IMR-90 (cell line): ENCODE data around the gene SLC48A1. TPM values are rescaled to one million over a fixed set of nuclear protein-coding genes. Genes with fewer than 3 reads are reported as not detected.

Experiments used
- ATAC-seq: fragments of 200-7000 bp; cut with Tn5 transposase; 2 replicates; pipeline ENCODE4 v1.9.1; 2020; ENCODE audit warnings: low read depth, mild to moderate bottlenecking, moderate library complexity
- BruUV-seq: library from RNA; stranded (reverse); fragments of 400-500 nt; replicated peaks from 2 replicates; lab custom pipeline; 2021; lab: Mats Ljungman, UMichigan
- CTCF ChIA-PET: fragments of 300-600 bp; formaldehyde crosslinking; extraction: SDS; loops from one replicate; lab custom pipeline; 2021; ENCODE audit warnings: antibody characterized with exemption; lab: Yijun Ruan, JAX
- POLR2A ChIA-PET: fragments of 300-600 bp; sonication (Branson Sonifier 250); formaldehyde crosslinking; loops from one replicate; lab custom pipeline; 2022; ENCODE audit warnings: antibody characterized with exemption; ENCODE audit not compliant: unreplicated experiment; lab: Charles Lee
- DNase-seq: peaks from one replicate; pipeline ENCODE4 v3.0.0; 2013
- H2AFZ ChIP-seq: replicated peaks from 2 replicates; pipeline ENCODE3; 2013; ENCODE audit warnings: low read length, mild to moderate bottlenecking; ENCODE audit not compliant: poor library complexity
- H2AK5ac ChIP-seq: 2 replicates; pipeline ENCODE4 v1.6.1; 2013; ENCODE audit warnings: low read depth, low read length, inconsistent platforms
- H2AK9ac ChIP-seq: replicated peaks from 2 replicates; pipeline ENCODE3; 2013; ENCODE audit warnings: mild to moderate bottlenecking, low read depth, low read length, moderate library complexity; ENCODE audit not compliant: poor library complexity
- H2BK120ac ChIP-seq: 2 replicates; pipeline ENCODE4 v1.6.1; 2013; ENCODE audit warnings: low read depth, low read length, inconsistent platforms
- H2BK15ac ChIP-seq: 3 replicates; pipeline ENCODE4 v1.6.1; 2013; ENCODE audit warnings: low read depth, low read length, inconsistent platforms
- H2BK20ac ChIP-seq: 2 replicates; pipeline ENCODE4 v1.6.1; 2013; ENCODE audit warnings: low read depth, mild to moderate bottlenecking, inconsistent platforms, low read length, moderate library complexity
- H2BK5ac ChIP-seq: 2 replicates; pipeline ENCODE4 v1.6.1; 2013; ENCODE audit warnings: mild to moderate bottlenecking, low read depth, low read length, inconsistent platforms; ENCODE audit not compliant: poor library complexity, severe bottlenecking
- H3K14ac ChIP-seq: replicated peaks from 2 replicates; pipeline ENCODE4 v1.6.1; 2013; ENCODE audit warnings: low read depth, low read length, inconsistent platforms
- H3K18ac ChIP-seq: 2 replicates; pipeline ENCODE4 v1.6.1; 2013; ENCODE audit warnings: low read depth, low read length, control low read depth
- H3K23ac ChIP-seq: 2 replicates; pipeline ENCODE4 v1.6.1; 2013; ENCODE audit warnings: low read depth, low read length, inconsistent platforms
- H3K27ac ChIP-seq: 2 replicates; pipeline ENCODE4 v1.5.1; 2013; ENCODE audit warnings: mild to moderate bottlenecking, control low read depth, low read length; ENCODE audit not compliant: insufficient read depth
- H3K27me3 ChIP-seq: 2 replicates; pipeline ENCODE4 v1.6.1; 2013; ENCODE audit warnings: low read length; ENCODE audit not compliant: control insufficient read depth, insufficient read depth
- H3K36me3 ChIP-seq: 2 replicates; pipeline ENCODE4 v1.6.1; 2013; ENCODE audit warnings: low read length, mixed read lengths; ENCODE audit not compliant: control insufficient read depth, insufficient read depth
- H3K4ac ChIP-seq: 2 replicates; pipeline ENCODE4 v1.6.1; 2013; ENCODE audit warnings: low read depth, low read length, inconsistent platforms
- H3K4me1 ChIP-seq: 2 replicates; pipeline ENCODE4 v1.6.1; 2013; ENCODE audit warnings: low read length, mixed read lengths; ENCODE audit not compliant: control insufficient read depth, insufficient read depth
- H3K4me2 ChIP-seq: 2 replicates; pipeline ENCODE4 v1.6.1; 2013; ENCODE audit warnings: low read depth, mild to moderate bottlenecking, control low read depth, low read length, moderate library complexity
- H3K4me3 ChIP-seq: 2 replicates; pipeline ENCODE4 v1.5.1; 2013; ENCODE audit warnings: low read depth, mild to moderate bottlenecking, control low read depth, low read length, moderate library complexity; ENCODE audit not compliant: insufficient read depth
- H3K56ac ChIP-seq: 2 replicates; pipeline ENCODE4 v1.6.1; 2013; ENCODE audit warnings: low read length, inconsistent platforms; ENCODE audit not compliant: insufficient read depth; ENCODE audit errors: extremely low read depth
- H3K79me1 ChIP-seq, 2 experiments: 2 replicates each; pipeline ENCODE4 v1.6.1; 2013; ENCODE audit warnings: low read length in 2 of 2, inconsistent platforms in 1 of 2, low read depth in 1 of 2
- H3K9ac ChIP-seq: 2 replicates; pipeline ENCODE4 v1.6.1; 2013; ENCODE audit warnings: low read depth, low read length, control low read depth
- H3K9me1 ChIP-seq: 2 replicates; pipeline ENCODE4 v1.6.1; 2013; ENCODE audit warnings: low read length, inconsistent platforms; ENCODE audit not compliant: insufficient read depth
- H3K9me3 ChIP-seq: 2 replicates; pipeline ENCODE4 v1.6.1; 2013; ENCODE audit warnings: low read length; ENCODE audit not compliant: control insufficient read depth, insufficient read depth
- H4K20me1 ChIP-seq: 2 replicates; pipeline ENCODE4 v1.6.1; 2013; ENCODE audit warnings: low read length, inconsistent platforms; ENCODE audit not compliant: insufficient read depth
- H4K5ac ChIP-seq: 2 replicates; pipeline ENCODE4 v1.6.1; 2013; ENCODE audit warnings: mild to moderate bottlenecking, low read depth, low read length, control low read depth
- H4K8ac ChIP-seq, 2 experiments: 2 replicates each; pipeline ENCODE4 v1.6.1; 2013; ENCODE audit warnings: low read depth in 2 of 2, low read length in 2 of 2, control low read depth in 1 of 2, inconsistent platforms in 1 of 2
- H4K91ac ChIP-seq: 2 replicates; pipeline ENCODE4 v1.6.1; 2013; ENCODE audit warnings: low read depth, low read length, inconsistent platforms; ENCODE audit not compliant: insufficient read depth
- BHLHE40 ChIP-seq: fragments of 150-350 bp; IDR thresholded peaks from 2 replicates; pipeline ENCODE4 v1.6.1; 2016; ENCODE audit warnings: mild to moderate bottlenecking, low read depth, low read length
- CEBPB ChIP-seq: IDR thresholded peaks from 2 replicates; pipeline ENCODE4 v1.6.1; 2012; ENCODE audit warnings: low read depth, low read length, improper control_type of control experiment
- CHD1 ChIP-seq: IDR thresholded peaks from 2 replicates; pipeline ENCODE4 v1.6.1; 2012; ENCODE audit warnings: low read depth, low read length, improper control_type of control experiment
- CTCF ChIP-seq: conservative IDR thresholded peaks from 2 replicates; pipeline ENCODE4 v1.5.1; 2012; ENCODE audit warnings: mild to moderate bottlenecking, low read depth, low read length, improper control_type of control experiment
- ELK1 ChIP-seq: fragments of 150-350 bp; IDR thresholded peaks from 2 replicates; pipeline ENCODE4 v1.6.1; 2016; ENCODE audit warnings: low read depth, mild to moderate bottlenecking, low read length, moderate library complexity, borderline replicate concordance
- FOS ChIP-seq: fragments of 150-350 bp; IDR thresholded peaks from 2 replicates; pipeline ENCODE4 v1.6.1; 2016; ENCODE audit warnings: low read depth, low read length
- MAFK ChIP-seq: IDR thresholded peaks from 2 replicates; pipeline ENCODE4 v1.6.1; 2012; ENCODE audit warnings: low read depth, low read length, improper control_type of control experiment
- MAZ ChIP-seq: IDR thresholded peaks from 2 replicates; pipeline ENCODE4 v1.6.1; 2012; ENCODE audit warnings: low read depth, mild to moderate bottlenecking, low read length, improper control_type of control experiment, moderate library complexity, borderline replicate concordance
- MXI1 ChIP-seq: IDR thresholded peaks from 2 replicates; pipeline ENCODE4 v1.6.1; 2012; ENCODE audit warnings: low read depth, mild to moderate bottlenecking, low read length, moderate library complexity, borderline replicate concordance
- NFE2L2 ChIP-seq: fragments of 150-350 bp; IDR thresholded peaks from 2 replicates; pipeline ENCODE4 v1.6.1; 2016; ENCODE audit warnings: low read depth, mild to moderate bottlenecking, low read length
- POLR2A ChIP-seq: IDR thresholded peaks from 2 replicates; pipeline ENCODE4 v1.6.1; 2012; ENCODE audit warnings: mild to moderate bottlenecking, low read depth, low read length
- RAD21 ChIP-seq: IDR thresholded peaks from 2 replicates; pipeline ENCODE4 v1.6.1; 2012; ENCODE audit warnings: low read length, improper control_type of control experiment
- RCOR1 ChIP-seq: IDR thresholded peaks from 2 replicates; pipeline ENCODE4 v1.6.1; 2012; ENCODE audit warnings: mild to moderate bottlenecking, low read length, improper control_type of control experiment; ENCODE audit not compliant: insufficient replicate concordance
- RFX5 ChIP-seq: IDR thresholded peaks from 2 replicates; pipeline ENCODE4 v1.8.0; 2012; ENCODE audit warnings: low read depth, mild to moderate bottlenecking, low read length, moderate library complexity
- SMC3 ChIP-seq: fragments of 150-350 bp; IDR thresholded peaks from 2 replicates; pipeline ENCODE4 v1.6.1; 2016; ENCODE audit warnings: low read depth, mild to moderate bottlenecking, antibody characterized with exemption, low read length, moderate library complexity
- USF2 ChIP-seq: fragments of 150-350 bp; IDR thresholded peaks from 2 replicates; pipeline ENCODE4 v1.6.1; 2017; ENCODE audit warnings: mild to moderate bottlenecking, antibody characterized with exemption, low read length, low read depth
- WGBS, 2 experiments: methylation state at CpG; one replicate each; pipeline versions ENCODE4 v1.1.5 to v1.1.7; 2013; ENCODE audit warnings: missing lambda C conversion rate in 2 of 2; ENCODE audit not compliant: insufficient read length in 1 of 2; ENCODE audit errors: extremely low coverage in 2 of 2; 5-methylcytosine and 5-hydroxymethylcytosine counted together
- dilution Hi-C: fragments of 300-500 bp; cut with HindIII; formaldehyde crosslinking; loops from one replicate; pipeline ENCODE4 v1.14.3; 2018; ENCODE audit warnings: low sequenced_read_pairs; ENCODE audit not compliant: unreplicated experiment
- in situ Hi-C: fragments of 300-500 bp; cut with MboI; formaldehyde crosslinking; loops from 3 replicates; pipeline ENCODE4 v1.14.3; 2019; ENCODE audit warnings: low sequenced_read_pairs, inconsistent platforms, mixed read lengths
- intact Hi-C: fragments of 100-400 bp; cut with micrococcal nuclease; formaldehyde crosslinking; loops from 2 replicates; pipeline ENCODE4 v1.10.0; 2022
- polyA plus RNA-seq, 3 experiments: library from polyadenylated mRNA; depleted of rRNA; stranded (reverse); fragments of >200 nt; gene quantifications; 2 replicates each; pipeline ENCODE4 v1.2.3, GENCODE V29; 2012; ENCODE audit warnings: low replicate concordance in 1 of 3
- total RNA-seq: library from RNA; depleted of rRNA; stranded (reverse); fragments of >200 nt; gene quantifications from 2 replicates; pipeline ENCODE4 v1.2.3, GENCODE V29; 2012

Gene SLC48A1
- total and polyA plus RNA-seq, 2 of the 4 experiments (the other 2 are of a cell fraction), result 4.8 to 5.9 TPM

DNA sequence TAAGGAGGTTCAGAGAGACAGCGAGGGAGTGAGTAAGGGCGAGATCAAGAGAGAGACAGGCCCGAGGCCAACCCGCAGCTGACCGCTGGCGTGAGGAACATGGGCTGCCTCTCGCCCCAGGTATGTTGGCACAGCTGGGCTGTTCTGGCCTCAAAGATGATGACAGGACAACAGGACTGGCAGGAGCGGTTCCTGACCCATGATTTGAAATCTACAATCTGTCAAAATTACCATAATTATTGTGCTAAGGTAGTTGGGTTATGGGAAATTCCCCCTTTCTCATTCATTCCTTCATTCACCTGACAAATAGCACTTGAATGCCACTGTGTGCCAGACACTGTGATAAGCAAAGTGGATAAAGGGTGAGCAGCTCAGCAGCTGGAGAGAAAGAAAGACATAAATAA lies 42.7 kb upstream of the SLC48A1 start:
- POLR2A ChIA-PET, result no interaction called here
- no peak overlapping the region for H3K27ac ChIP-seq

More for the DNA sequence above, 42.7 kb upstream of the SLC48A1 start:
- Histone ChIP-seq H2BK15ac (no peak overlapping the region), H3K27me3 (no peaks in the 10 kb centered on the region), H3K4me1 (peaks cover 23% of the 10 kb centered on the region), H2AFZ (no peak overlapping the region), H3K4me2 (no peak overlapping the region), H3K36me3 (no peaks in the 10 kb centered on the region), H2AK5ac (no peak overlapping the region; the same call in 1 of the 2 replicates), H4K8ac (no peak overlapping the region), H3K4me3 (no peak overlapping the region), H2BK5ac (no peak overlapping the region), H3K9ac (no peak overlapping the region), H4K5ac (no peak overlapping the region), H3K4ac (no peak overlapping the region), H2BK120ac (no peak overlapping the region), H3K79me1 (no peaks in the 10 kb centered on the region), H4K91ac (no peak overlapping the region), H3K14ac (0 out of 2 replicates have a peak overlapping the region, but pooled peaks have one; percentile 18), H3K56ac (no peak overlapping the region), H2AK9ac (no peak overlapping the region), H2BK20ac (no peak overlapping the region), H4K20me1 (no peaks in the 10 kb centered on the region), H3K9me3 (no peaks in the 10 kb centered on the region), H3K23ac (no peak overlapping the region), H3K9me1 (peaks cover 25% of the 10 kb centered on the region), H3K18ac (no peak overlapping the region)
- CTCF ChIA-PET, result interaction anchor here (0.6 kb wide), 1 partner anchor 696 kb away, joined by 3 read pairs; no protein-coding TSS in a partner anchor
- ATAC-seq (0 out of 2 replicates have a peak, but pooled peaks have one; percentile 3), DNase-seq (peak; percentile 42)
- TF ChIP-seq CHD1 (no peak), USF2 (no peak), MAFK (no peak), MAZ (no peak), CTCF (no peak), NFE2L2 (no peak), RFX5 (no peak), ELK1 (no peak), RAD21 (no peak), BHLHE40 (no peak), MXI1 (no peak), RCOR1 (no peak), POLR2A (no peak), SMC3 (no peak), CEBPB (no peak), FOS (no peak)
- dilution Hi-C loops (no loop called here), in situ Hi-C loops (no loop called here), intact Hi-C loops (no loop called here)
- no TSS peak for BruUV-seq
- WGBS, 2 experiments, result no CpG with 5 or more reads among the region's 8 CpGs
